Body of pancreas (tissue), 4 donors: ENCODE measurements around the gene NFATC2.

Experiments used
- POLR2A ChIP-seq, 3 donors: fragments of 450-650 bp; IDR thresholded peaks; one replicate each; pipeline ENCODE4 v1.6.1; 2016; ENCODE audit warnings: antibody characterized with exemption in 3 of 3, mild to moderate bottlenecking in 2 of 3
- TF ChIP-seq, protein P1 (sequence below), 7 experiments: fragments of 450-650 bp in 4 of 7; fragments of 200-600 bp in 3 of 7; sonication (generic) in 3 of 7; IDR thresholded peaks; one replicate each; pipeline ENCODE4 v1.5.1; 2016 to 2019; ENCODE audit warnings: antibody characterized with exemption in 7 of 7

DNA sequence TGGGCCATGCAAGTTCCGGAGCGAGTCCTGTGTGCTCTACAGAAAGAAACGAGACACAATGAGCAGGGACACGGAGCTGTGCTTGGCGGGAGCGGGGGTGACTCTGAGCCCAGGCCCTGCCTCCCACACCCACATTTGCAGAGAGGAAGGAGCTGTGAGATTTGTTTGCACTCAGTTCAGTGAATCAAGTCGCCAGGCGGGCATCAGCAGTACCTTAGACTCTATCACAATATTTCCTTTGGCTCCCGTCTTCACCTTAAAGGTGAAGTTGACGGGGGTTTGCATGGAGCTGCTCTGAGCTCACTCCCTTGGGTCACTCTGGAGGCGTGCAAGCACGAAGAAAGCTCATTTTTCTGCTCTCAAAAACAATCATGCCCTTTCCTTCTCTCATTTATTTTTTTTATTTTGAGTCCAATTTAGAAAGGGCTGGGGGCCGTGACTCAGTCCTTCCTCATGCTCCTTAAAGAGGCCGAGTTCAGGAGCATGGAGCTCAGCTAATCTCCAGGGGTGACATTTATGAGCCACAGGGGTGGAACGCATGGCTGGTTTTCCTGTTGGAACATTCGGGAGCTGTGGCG, 188.2 kb downstream of the NFATC2 start:
- TF ChIP-seq, protein P1, sequence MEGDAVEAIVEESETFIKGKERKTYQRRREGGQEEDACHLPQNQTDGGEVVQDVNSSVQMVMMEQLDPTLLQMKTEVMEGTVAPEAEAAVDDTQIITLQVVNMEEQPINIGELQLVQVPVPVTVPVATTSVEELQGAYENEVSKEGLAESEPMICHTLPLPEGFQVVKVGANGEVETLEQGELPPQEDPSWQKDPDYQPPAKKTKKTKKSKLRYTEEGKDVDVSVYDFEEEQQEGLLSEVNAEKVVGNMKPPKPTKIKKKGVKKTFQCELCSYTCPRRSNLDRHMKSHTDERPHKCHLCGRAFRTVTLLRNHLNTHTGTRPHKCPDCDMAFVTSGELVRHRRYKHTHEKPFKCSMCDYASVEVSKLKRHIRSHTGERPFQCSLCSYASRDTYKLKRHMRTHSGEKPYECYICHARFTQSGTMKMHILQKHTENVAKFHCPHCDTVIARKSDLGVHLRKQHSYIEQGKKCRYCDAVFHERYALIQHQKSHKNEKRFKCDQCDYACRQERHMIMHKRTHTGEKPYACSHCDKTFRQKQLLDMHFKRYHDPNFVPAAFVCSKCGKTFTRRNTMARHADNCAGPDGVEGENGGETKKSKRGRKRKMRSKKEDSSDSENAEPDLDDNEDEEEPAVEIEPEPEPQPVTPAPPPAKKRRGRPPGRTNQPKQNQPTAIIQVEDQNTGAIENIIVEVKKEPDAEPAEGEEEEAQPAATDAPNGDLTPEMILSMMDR (IDR thresholded peaks at IDR 0.05) = no peak
- TF ChIP-seq POLR2A (IDR thresholded peaks at IDR 0.05) = no peak
